ENCODE data around the gene PLCD4.

DNA sequence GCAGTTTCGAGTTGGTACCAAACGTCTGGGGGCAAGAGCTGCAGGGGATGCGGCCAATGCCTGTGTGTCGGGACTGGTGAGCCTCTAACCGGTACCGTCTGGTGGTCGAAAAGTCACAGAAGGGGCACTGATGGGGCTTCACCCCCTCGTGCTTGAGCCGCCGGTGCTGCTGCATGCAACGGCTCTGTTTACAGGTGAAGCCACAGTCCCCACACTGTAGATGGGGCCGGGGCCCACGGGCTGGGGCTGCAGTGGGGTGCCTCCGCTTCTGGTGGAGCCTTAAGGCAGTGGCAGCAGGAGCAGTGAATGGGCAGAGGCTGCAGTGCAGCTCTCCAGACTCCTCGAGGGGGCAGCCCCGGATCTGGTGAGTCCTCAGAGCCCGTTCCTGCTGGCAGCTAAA is 35.1 kb downstream of the PLCD4 start:
- TF ChIP-seq CTCF (IDR thresholded peaks at IDR 0.05; ENCODE audit: insufficient read depth, low read length, poor library complexity, severe bottlenecking), result no peak
- no peak for TF ChIP-seq EZH2phosphoT487 (conservative IDR thresholded peaks at IDR 0.05; ENCODE audit: low read length)

All from SU-DHL-6 (cell line).